Measurements from ENCODE around the gene AFAP1L2. TPM values are rescaled to one million over a fixed set of nuclear protein-coding genes. Genes with fewer than 3 reads are reported as not detected.

The AFAP1L2 gene
- total RNA-seq, 4 donors from 2014 or later = 20.5 to 29.5 (median 23.9) TPM

DNA sequence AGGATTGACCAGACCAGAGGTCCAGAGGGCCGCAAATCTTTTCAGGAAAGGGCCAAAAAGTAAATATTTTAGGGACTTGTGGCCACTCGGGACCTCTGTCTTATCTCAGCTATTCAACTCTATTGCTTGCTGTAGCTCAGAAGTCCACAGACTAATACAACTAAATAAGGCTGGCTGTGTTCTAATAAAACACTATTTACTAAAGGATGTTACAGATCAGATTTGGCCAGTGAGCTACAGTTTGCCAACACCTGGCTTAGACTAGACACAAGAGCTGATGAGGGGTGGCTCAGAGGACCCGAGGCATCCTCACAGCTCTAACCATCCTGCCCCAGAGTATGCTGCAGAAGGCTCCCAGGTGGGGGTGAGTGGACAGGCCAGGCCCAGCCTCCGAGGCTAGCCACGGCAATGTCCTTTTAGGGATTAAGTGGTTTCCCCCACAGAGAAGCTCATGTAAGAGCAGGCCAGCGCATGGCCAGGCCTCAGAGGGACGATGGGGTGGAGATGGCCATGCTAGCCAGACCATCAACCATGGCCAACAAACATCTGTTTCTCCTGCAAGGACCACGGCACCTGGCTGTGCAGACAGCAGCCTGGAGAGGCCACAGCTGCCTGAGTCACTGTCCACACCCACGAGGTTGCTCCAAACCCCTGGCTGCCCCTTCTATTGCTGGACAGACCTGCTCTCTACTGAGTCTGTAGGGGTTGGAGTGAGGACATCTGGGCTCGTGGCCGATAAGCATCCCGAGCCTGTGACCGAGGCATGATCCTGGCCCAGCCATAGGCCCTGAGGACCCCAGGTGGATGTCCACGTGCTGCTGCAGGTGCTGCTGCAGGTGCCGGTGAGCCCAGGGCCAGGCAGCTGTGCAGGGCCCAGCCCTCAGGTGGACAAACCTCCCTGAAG lies 76.5 kb downstream of the AFAP1L2 start:
- Histone ChIP-seq H3K4me3 (no peak overlapping the region), H3K27ac (peak overlapping the region in 3 of 4 donors; percentile 41 to 51 (median 43)), H3K4me1 (peaks cover 0 to 42% (median 6%) of the 10 kb centered on the region in 3 donors)

DNA sequence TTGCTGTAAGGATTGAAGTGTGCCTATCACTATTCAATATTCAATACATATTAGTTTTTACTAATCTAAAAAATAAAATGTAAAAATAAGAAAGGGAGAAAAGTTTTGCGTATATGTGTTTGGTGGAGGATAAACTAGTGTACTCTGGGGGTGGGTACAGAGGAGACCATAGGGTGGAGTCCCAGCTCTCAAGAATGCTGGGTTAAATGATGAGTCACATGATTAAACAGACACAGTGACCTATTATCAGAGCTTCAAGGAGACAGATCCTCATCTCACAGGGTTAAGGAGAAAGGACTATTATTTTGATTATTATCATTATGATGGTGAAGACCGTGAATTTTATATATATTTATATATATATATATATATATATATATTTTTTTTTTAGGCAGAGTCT lies 77.5 kb downstream of the AFAP1L2 start:
- Histone ChIP-seq H3K36me3 (peaks cover 0 to 33% of the 10 kb centered on the region in 2 donors), H3K27me3 (no peaks in the 10 kb centered on the region), H3K4me3 (no peak overlapping the region), H3K4me1 (peaks cover 0 to 32% (median 6%) of the 10 kb centered on the region in 3 donors), H3K27ac (no peak overlapping the region), H3K9me3 (no peaks in the 10 kb centered on the region)
- 64 to 100% methylated on average over 1 to 2 of the region's 2 CpGs for WGBS, 2 donors (ENCODE audit: low coverage in 1 of 2)
- no peak for ATAC-seq
- no peak for TF ChIP-seq POLR2AphosphoS5 (IDR thresholded peaks at IDR 0.05)
- TF ChIP-seq EP300 (IDR thresholded peaks at IDR 0.05) = no peak
- TF ChIP-seq, protein P1, sequence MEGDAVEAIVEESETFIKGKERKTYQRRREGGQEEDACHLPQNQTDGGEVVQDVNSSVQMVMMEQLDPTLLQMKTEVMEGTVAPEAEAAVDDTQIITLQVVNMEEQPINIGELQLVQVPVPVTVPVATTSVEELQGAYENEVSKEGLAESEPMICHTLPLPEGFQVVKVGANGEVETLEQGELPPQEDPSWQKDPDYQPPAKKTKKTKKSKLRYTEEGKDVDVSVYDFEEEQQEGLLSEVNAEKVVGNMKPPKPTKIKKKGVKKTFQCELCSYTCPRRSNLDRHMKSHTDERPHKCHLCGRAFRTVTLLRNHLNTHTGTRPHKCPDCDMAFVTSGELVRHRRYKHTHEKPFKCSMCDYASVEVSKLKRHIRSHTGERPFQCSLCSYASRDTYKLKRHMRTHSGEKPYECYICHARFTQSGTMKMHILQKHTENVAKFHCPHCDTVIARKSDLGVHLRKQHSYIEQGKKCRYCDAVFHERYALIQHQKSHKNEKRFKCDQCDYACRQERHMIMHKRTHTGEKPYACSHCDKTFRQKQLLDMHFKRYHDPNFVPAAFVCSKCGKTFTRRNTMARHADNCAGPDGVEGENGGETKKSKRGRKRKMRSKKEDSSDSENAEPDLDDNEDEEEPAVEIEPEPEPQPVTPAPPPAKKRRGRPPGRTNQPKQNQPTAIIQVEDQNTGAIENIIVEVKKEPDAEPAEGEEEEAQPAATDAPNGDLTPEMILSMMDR (IDR thresholded peaks at IDR 0.05) = no peak
- no peak for TF ChIP-seq POLR2A (IDR thresholded peaks at IDR 0.05)

More for the DNA sequence above, 76.5 kb downstream of the AFAP1L2 start:
- Histone ChIP-seq H3K9me3 (no peaks in the 10 kb centered on the region), H3K27me3 (no peaks in the 10 kb centered on the region), H3K36me3 (peaks cover 0 to 24% of the 10 kb centered on the region in 2 donors)
- TF ChIP-seq EP300 (IDR thresholded peaks at IDR 0.05) (no peak), POLR2A (IDR thresholded peaks at IDR 0.05) (no peak), POLR2AphosphoS5 (IDR thresholded peaks at IDR 0.05) (no peak)
- TF ChIP-seq, protein P1 (IDR thresholded peaks at IDR 0.05) = no peak
- WGBS, 2 donors (ENCODE audit: low coverage in 1 of 2) = 64 to 86% methylated on average over 4 to 9 of the region's 15 CpGs
- peak; percentile 74 for ATAC-seq

DNA sequence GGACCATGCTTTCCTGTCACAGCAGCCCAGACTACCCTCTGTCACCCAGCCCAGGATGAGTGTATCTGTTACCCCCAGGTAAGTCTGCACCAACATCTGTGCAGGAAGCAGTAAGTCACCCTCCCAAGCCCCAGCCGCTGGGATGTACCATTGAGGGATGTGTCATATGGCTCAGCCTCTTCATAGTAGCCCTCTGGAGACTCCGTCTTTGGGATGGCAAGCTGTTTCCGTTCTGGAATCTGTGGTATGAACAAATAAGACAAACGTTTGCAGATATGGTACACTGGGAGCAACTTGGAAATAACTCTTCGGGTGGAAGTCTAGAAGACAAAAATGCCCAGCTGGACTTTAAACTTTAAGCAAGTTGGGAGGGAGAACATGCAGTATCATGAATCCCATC lies 81.3 kb downstream of the AFAP1L2 start:
- Histone ChIP-seq H3K4me3 (no peak overlapping the region), H3K36me3 (peaks cover 0 to 35% of the 10 kb centered on the region in 2 donors), H3K27ac (no peak overlapping the region), H3K27me3 (no peaks in the 10 kb centered on the region), H3K9me3 (no peaks in the 10 kb centered on the region), H3K4me1 (peaks cover 0 to 17% (median 0%) of the 10 kb centered on the region in 3 donors)
- ATAC-seq = no peak
- WGBS, 2 donors (ENCODE audit: low coverage in 1 of 2) = 40 to 59% methylated on average over 1 to 3 of the region's 5 CpGs
- TF ChIP-seq POLR2A (IDR thresholded peaks at IDR 0.05) (no peak), POLR2AphosphoS5 (IDR thresholded peaks at IDR 0.05) (no peak), EP300 (IDR thresholded peaks at IDR 0.05) (no peak)
- TF ChIP-seq, protein P1 (IDR thresholded peaks at IDR 0.05) = no peak

DNA sequence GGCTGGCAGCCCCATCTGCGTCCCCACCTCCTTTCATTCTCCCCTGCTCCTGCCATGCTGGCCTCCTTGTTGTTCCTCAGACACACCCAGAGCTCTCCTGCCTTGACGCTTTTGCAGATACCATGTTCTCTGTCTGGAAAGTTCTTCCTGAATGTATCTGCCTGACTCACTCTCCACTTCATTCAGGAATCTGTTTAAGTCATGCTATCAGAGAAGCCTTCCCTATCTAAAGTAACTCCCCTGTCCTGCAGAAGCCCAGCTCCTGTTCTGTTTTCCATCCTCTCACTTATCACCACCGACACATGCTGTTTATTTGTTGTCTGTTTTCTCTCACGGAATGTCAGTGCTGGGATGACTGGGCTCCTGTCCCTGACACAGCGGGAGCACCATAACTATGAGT lies 82.0 kb downstream of the AFAP1L2 start:
- no peak for ATAC-seq
- Histone ChIP-seq H3K36me3 (peaks cover 0 to 35% of the 10 kb centered on the region in 2 donors), H3K9me3 (no peaks in the 10 kb centered on the region), H3K4me1 (peaks cover 0 to 10% (median 0%) of the 10 kb centered on the region in 3 donors), H3K4me3 (no peak overlapping the region), H3K27ac (no peak overlapping the region), H3K27me3 (no peaks in the 10 kb centered on the region)
- 76 to 92% methylated on average over 4 to 5 of the region's 5 CpGs for WGBS, 2 donors (ENCODE audit: low coverage in 1 of 2)
- TF ChIP-seq POLR2A (IDR thresholded peaks at IDR 0.05) (no peak), POLR2AphosphoS5 (IDR thresholded peaks at IDR 0.05) (no peak), EP300 (IDR thresholded peaks at IDR 0.05) (no peak)
- TF ChIP-seq, protein P1 (IDR thresholded peaks at IDR 0.05) = no peak
